ENCODE results near the gene PCDHGA1.

- TF ChIP-seq, protein P1, sequence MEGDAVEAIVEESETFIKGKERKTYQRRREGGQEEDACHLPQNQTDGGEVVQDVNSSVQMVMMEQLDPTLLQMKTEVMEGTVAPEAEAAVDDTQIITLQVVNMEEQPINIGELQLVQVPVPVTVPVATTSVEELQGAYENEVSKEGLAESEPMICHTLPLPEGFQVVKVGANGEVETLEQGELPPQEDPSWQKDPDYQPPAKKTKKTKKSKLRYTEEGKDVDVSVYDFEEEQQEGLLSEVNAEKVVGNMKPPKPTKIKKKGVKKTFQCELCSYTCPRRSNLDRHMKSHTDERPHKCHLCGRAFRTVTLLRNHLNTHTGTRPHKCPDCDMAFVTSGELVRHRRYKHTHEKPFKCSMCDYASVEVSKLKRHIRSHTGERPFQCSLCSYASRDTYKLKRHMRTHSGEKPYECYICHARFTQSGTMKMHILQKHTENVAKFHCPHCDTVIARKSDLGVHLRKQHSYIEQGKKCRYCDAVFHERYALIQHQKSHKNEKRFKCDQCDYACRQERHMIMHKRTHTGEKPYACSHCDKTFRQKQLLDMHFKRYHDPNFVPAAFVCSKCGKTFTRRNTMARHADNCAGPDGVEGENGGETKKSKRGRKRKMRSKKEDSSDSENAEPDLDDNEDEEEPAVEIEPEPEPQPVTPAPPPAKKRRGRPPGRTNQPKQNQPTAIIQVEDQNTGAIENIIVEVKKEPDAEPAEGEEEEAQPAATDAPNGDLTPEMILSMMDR (IDR thresholded peaks at IDR 0.05; ENCODE audit: poor library complexity) = no peak
- no peak for TF ChIP-seq EZH2 (IDR thresholded peaks at IDR 0.05; ENCODE audit: borderline replicate concordance)
Observed at GRCh38 chr5:141504216-141504615, 173.9 kb downstream of the PCDHGA1 start.

Measured in hepatocyte (in vitro differentiated cells).